Suprapubic skin (tissue), 4 donors: ENCODE data around the gene PRSS12. TPM values are rescaled to one million over a fixed set of nuclear protein-coding genes. Genes with fewer than 3 reads are reported as not detected.

Experiments used
- DNase-seq, 2 donors: peaks; one replicate each; pipeline ENCODE4 v3.0.0-alpha.2; 2019; ENCODE audit warnings: low spot score in 2 of 2
- H3K27ac ChIP-seq: fragments of 200-600 bp; sonication (generic); one replicate; pipeline ENCODE4 v1.5.1; 2019
- H3K27me3 ChIP-seq: fragments of 200-600 bp; sonication (generic); one replicate; pipeline ENCODE4 v1.5.1; 2019
- H3K36me3 ChIP-seq: fragments of 200-600 bp; sonication (generic); one replicate; pipeline ENCODE4 v1.5.1; 2019
- H3K4me1 ChIP-seq: fragments of 200-600 bp; sonication (generic); one replicate; pipeline ENCODE4 v1.5.1; 2019
- H3K4me3 ChIP-seq: fragments of 200-600 bp; sonication (generic); one replicate; pipeline ENCODE4 v1.5.1; 2019; ENCODE audit warnings: mild to moderate bottlenecking
- H3K9me3 ChIP-seq: fragments of 200-600 bp; sonication (generic); one replicate; pipeline ENCODE4 v1.5.1; 2019
- CTCF ChIP-seq, 2 donors: fragments of 200-600 bp in 1 of 2; fragments of 450-650 bp in 1 of 2; sonication (generic) in 1 of 2; IDR thresholded peaks; one replicate each; pipeline ENCODE4 v1.5.1; 2016 to 2019; ENCODE audit warnings: antibody characterized with exemption in 2 of 2, mild to moderate bottlenecking in 1 of 2, moderate library complexity in 1 of 2
- EP300 ChIP-seq: sonication (generic); formaldehyde crosslinking; IDR thresholded peaks from one replicate; pipeline ENCODE4 v1.6.1; 2017; ENCODE audit warnings: antibody characterized with exemption
- POLR2A ChIP-seq, 2 donors: fragments of 450-650 bp; IDR thresholded peaks; one replicate each; pipeline ENCODE4 v1.6.1; 2017; ENCODE audit warnings: antibody characterized with exemption in 2 of 2, mild to moderate bottlenecking in 2 of 2, moderate library complexity in 2 of 2
- POLR2AphosphoS5 ChIP-seq, 3 donors: sonication (generic); formaldehyde crosslinking; IDR thresholded peaks; one replicate each; pipeline ENCODE4 v1.6.1; 2017; ENCODE audit warnings: antibody characterized with exemption in 3 of 3
- WGBS: methylation state at CpG from one replicate; pipeline ENCODE4 v1.1.5; 2018; 5-methylcytosine and 5-hydroxymethylcytosine counted together
- total RNA-seq, 4 donors: library from RNA; depleted of rRNA; stranded (reverse); fragments of >200 nt; gene quantifications; one replicate each; pipeline ENCODE4 v1.1.0, GENCODE V29; 2016

PRSS12 gene
- total RNA-seq, 4 donors from 2014 or later: 7.5 to 14.0 (median 8.7) TPM

DNA sequence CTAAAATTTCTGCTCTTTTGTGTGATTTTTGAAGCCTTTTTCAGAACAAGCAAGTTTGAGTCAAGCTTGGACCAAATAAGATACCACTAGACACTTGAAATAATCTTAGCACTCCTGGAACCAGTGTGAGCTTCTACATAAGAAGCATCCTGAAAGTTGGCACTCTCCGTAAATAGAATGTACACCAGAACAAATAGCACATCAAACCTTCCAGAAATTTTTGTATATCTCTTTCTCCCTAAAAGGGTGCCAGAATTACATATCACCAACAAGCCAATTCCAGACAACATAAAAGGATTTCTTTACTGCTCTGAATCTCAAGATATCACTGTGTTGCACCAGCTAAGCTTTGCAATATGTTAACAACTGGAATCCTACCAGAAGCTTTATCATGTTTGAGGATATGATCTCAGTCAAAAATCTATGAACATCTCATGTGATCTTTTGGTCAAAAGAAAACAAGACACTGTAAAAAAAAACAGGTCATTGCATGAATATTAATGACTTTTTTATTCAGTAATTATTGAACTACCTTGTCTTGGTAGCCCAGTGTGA, 117.2 kb downstream of the PRSS12 start:
- 77% methylated on average over 1 of the region's 1 CpG for WGBS
- DNase-seq: no peak
- H3K27ac ChIP-seq: no peak overlapping the region

More for the DNA sequence above, 117.2 kb downstream of the PRSS12 start:
- H3K4me3 ChIP-seq: no peak overlapping the region
- H3K36me3 ChIP-seq: no peaks in the 10 kb centered on the region
- no peaks in the 10 kb centered on the region for H3K4me1 ChIP-seq
- TF ChIP-seq POLR2AphosphoS5 (IDR thresholded peaks at IDR 0.05) (no peak), POLR2A (IDR thresholded peaks at IDR 0.05) (no peak), CTCF (IDR thresholded peaks at IDR 0.05) (no peak), EP300 (no peak)
- H3K27me3 ChIP-seq: no peaks in the 10 kb centered on the region
- no peaks in the 10 kb centered on the region for H3K9me3 ChIP-seq
